Esophagus squamous epithelium (tissue), 5 donors: ENCODE data around the gene PPP1R9A. TPM values are rescaled to one million over a fixed set of nuclear protein-coding genes. Genes with fewer than 3 reads are reported as not detected.
A peak's percentile ranks its signal among the peaks of the same experiment; 100 is the strongest.

Experiments used
- DNase-seq: peaks from one replicate; lab custom pipeline; 2025; lab: John Stamatoyannopoulos, UW
- H3K27ac ChIP-seq, 4 donors: fragments of 200-600 bp; sonication (generic); one replicate each; pipeline ENCODE4 v1.5.1; 2016 to 2019; ENCODE audit warnings: mild to moderate bottlenecking in 1 of 4
- H3K27me3 ChIP-seq, 4 donors: fragments of 200-600 bp; sonication (generic); 1 replicate in 3 of 4; 2 replicates in 1 of 4; pipeline versions ENCODE4 v1.5.1 to v1.6.0; 2017 to 2021; ENCODE audit warnings: antibody characterized with exemption in 1 of 4
- H3K36me3 ChIP-seq, 3 donors: fragments of 200-600 bp; sonication (generic); one replicate each; pipeline ENCODE4 v1.5.1; 2016 to 2019
- H3K4me1 ChIP-seq, 3 donors: fragments of 200-600 bp; sonication (generic); one replicate each; pipeline ENCODE4 v1.5.1; 2017 to 2019
- H3K4me3 ChIP-seq, 4 donors: fragments of 200-600 bp; sonication (generic); 1 replicate in 3 of 4; 2 replicates in 1 of 4; pipeline ENCODE4 v1.5.1; 2016 to 2019; ENCODE audit warnings: mild to moderate bottlenecking in 2 of 4, moderate library complexity in 1 of 4
- H3K9me3 ChIP-seq, 3 donors: fragments of 200-600 bp; sonication (generic); one replicate each; pipeline ENCODE4 v1.5.1; 2016 to 2019
- POLR2A ChIP-seq, 4 donors: fragments of 450-650 bp; IDR thresholded peaks; one replicate each; pipeline ENCODE4 v1.6.1; 2017; ENCODE audit warnings: antibody characterized with exemption in 4 of 4, mild to moderate bottlenecking in 4 of 4, moderate library complexity in 3 of 4
- WGBS, 2 donors: methylation state at CpG; one replicate each; pipeline ENCODE4 v1.1.5; 2018; 5-methylcytosine and 5-hydroxymethylcytosine counted together
- intact Hi-C: fragments of 100-400 bp; cut with DNase I; formaldehyde crosslinking; loops from one replicate; pipeline ENCODE4 v1.15.0; 2022
- total RNA-seq, 4 donors: library from RNA; depleted of rRNA; stranded (reverse); fragments of >200 nt; gene quantifications; one replicate each; pipeline ENCODE4 v1.1.0, GENCODE V29; 2016
- TF ChIP-seq, protein P1 (sequence below), 6 experiments: fragments of 450-650 bp in 4 of 6; fragments of 200-600 bp in 2 of 6; sonication (generic) in 2 of 6; IDR thresholded peaks; one replicate each; pipeline ENCODE4 v1.5.1; 2016 to 2019; ENCODE audit warnings: antibody characterized with exemption in 6 of 6, mild to moderate bottlenecking in 4 of 6, moderate library complexity in 4 of 6
- donor health status: DM: yes; HTN: yes; CAD: no.

PPP1R9A gene
- total RNA-seq, 4 donors from 2014 or later: 0.04 to 6.3 (median 1.0) TPM

DNA sequence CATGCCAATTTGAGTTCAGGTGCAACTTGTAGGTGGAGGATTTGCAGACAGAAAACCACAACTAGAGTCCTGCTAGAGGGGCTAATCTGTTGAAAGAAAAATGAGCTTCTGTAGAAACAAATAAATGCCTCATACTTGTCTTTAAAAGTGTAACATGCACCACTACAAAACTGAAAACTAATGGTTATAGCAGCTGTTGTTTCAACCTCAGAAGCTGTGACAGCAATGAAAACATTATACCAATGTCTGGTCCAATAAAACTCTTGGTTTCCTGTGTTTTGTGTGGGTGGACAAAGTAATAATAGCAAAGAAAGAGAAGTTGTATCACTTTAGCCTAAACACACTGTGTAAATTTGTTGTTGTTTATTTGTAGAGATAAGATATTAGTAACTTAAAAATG is 3.4 kb upstream of the PPP1R9A start:
- intact Hi-C loops: no loop called here
- no peak for DNase-seq
- Histone ChIP-seq H3K9me3 (no peaks in the 10 kb centered on the region), H3K4me3 (no peak overlapping the region), H3K36me3 (no peaks in the 10 kb centered on the region), H3K27me3 (peaks cover 0 to 23% (median 0%) of the 10 kb centered on the region in 4 donors), H3K4me1 (peaks cover 0 to 20% (median 9%) of the 10 kb centered on the region in 3 donors), H3K27ac (no peak overlapping the region)
- TF ChIP-seq, protein P1, sequence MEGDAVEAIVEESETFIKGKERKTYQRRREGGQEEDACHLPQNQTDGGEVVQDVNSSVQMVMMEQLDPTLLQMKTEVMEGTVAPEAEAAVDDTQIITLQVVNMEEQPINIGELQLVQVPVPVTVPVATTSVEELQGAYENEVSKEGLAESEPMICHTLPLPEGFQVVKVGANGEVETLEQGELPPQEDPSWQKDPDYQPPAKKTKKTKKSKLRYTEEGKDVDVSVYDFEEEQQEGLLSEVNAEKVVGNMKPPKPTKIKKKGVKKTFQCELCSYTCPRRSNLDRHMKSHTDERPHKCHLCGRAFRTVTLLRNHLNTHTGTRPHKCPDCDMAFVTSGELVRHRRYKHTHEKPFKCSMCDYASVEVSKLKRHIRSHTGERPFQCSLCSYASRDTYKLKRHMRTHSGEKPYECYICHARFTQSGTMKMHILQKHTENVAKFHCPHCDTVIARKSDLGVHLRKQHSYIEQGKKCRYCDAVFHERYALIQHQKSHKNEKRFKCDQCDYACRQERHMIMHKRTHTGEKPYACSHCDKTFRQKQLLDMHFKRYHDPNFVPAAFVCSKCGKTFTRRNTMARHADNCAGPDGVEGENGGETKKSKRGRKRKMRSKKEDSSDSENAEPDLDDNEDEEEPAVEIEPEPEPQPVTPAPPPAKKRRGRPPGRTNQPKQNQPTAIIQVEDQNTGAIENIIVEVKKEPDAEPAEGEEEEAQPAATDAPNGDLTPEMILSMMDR (IDR thresholded peaks at IDR 0.05): no peak
- TF ChIP-seq POLR2A (IDR thresholded peaks at IDR 0.05): no peak

DNA sequence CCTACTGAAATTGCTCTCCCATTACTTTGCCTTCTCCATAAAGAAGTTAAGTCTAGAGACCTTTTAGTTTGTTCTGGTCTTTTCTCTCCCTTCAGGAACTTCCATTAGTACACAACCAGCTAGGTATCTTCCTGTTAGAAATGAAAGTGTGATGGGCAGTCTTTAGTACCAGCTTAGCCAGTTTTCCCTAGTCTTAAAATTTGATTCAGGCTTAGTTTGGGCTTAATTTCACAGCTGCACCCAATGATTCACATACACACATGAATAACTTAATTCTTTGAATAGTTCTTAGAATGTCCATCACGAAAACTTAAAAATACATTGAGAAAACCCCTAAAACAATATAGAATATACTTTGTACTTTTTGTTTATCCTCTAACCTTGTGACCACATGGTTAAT is 2.4 kb upstream of the PPP1R9A start:
- Histone ChIP-seq H3K27ac (no peak overlapping the region), H3K4me3 (no peak overlapping the region), H3K36me3 (no peaks in the 10 kb centered on the region), H3K4me1 (peaks cover 0 to 24% (median 9%) of the 10 kb centered on the region in 3 donors), H3K9me3 (no peaks in the 10 kb centered on the region), H3K27me3 (peaks cover 0 to 32% (median 0%) of the 10 kb centered on the region in 4 donors)
- DNase-seq: no peak
- TF ChIP-seq POLR2A (IDR thresholded peaks at IDR 0.05): no peak
- TF ChIP-seq, protein P1 (IDR thresholded peaks at IDR 0.05): no peak
- intact Hi-C loops: no loop called here
- 46 to 60% methylated on average over 1 of the region's 1 CpG for WGBS, 2 donors

DNA sequence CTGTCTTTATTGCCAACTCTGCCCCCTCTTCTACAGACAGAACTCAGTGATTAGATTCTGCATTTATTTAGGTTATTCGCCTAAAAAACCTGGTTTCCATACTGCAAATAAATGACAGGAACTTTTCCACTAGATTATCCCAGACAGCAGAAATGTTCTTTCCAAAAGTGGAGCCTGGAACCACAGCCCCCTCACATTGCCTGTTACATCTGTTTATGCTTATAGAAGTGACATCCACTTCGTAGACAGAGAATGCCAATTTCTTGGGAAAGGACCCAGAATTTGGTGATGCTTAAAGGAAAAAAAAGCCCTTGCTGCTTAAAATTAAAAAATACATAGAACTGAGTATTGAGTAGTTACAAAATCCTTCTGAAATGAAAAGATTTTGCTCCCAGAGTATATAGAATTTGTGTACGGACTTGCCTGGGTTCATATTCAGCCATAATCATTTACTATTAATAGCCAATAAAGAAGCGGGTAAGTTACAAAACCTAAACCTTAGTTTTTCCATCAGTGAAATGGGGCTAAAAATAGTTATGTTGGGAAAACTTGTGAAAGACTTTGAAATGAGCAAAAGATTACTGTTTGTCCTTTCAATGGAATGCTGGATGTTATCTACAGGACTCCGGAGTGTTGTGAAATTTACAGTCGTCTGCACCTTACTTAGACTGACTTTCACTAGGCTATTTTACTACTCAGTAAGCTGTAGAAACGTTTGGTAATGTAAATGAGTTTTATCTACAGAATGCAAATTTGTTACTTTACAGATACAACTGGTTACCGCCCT is 1.1 kb upstream of the PPP1R9A start:
- H3K36me3 ChIP-seq: no peaks in the 10 kb centered on the region
- H3K9me3 ChIP-seq: no peaks in the 10 kb centered on the region
- WGBS, 2 donors: 78 to 84% methylated on average over 8 of the region's 8 CpGs
- peaks cover 0 to 41% (median 0%) of the 10 kb centered on the region in 4 donors for H3K27me3 ChIP-seq
- intact Hi-C loops: no loop called here
- DNase-seq: no peak
- H3K27ac ChIP-seq: no peak overlapping the region
- H3K4me3 ChIP-seq: no peak overlapping the region
- peaks cover 0 to 24% (median 9%) of the 10 kb centered on the region in 3 donors for H3K4me1 ChIP-seq
- TF ChIP-seq, protein P1 (IDR thresholded peaks at IDR 0.05): no peak
- TF ChIP-seq POLR2A (IDR thresholded peaks at IDR 0.05): no peak

DNA sequence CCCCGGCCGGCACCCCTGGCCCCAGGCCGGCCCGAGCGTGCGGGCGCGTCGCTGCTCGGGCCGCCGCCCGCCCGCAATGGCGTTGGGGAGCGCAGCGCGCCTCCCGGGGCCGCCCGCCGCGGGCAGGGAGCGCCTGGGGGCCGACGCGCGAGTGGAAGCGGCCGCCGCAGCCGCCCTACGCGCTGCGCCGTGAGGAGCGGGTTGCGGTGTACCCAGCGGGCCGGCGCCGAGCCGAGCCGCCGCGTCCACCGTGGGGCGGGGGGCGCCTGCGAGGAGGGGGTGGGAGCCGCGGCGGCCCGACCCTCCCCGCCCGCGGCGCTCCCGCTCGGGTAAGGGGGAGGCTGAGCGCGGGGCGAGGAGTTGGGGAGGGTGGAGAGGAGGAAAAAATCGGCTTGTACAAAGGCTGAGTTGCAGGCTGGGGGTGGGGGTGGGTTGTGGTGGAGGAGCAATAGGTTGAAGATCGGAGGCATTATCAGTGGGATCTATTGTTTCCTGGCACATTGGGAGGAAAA is 473 bp downstream of the PPP1R9A start:
- Histone ChIP-seq H3K27me3 (peaks cover 0 to 41% (median 0%) of the 10 kb centered on the region in 4 donors), H3K4me1 (peaks cover 0 to 24% (median 9%) of the 10 kb centered on the region in 3 donors), H3K36me3 (no peaks in the 10 kb centered on the region), H3K27ac (peak overlapping the region; percentile 46 to 88 (median 68)), H3K4me3 (peak overlapping the region; percentile 25 to 68 (median 54)), H3K9me3 (no peaks in the 10 kb centered on the region)
- no peak for DNase-seq
- intact Hi-C loops: no loop called here
- WGBS, 2 donors: 0 to 3% methylated on average over 2 of the region's 65 CpGs
- TF ChIP-seq POLR2A (IDR thresholded peaks at IDR 0.05): no peak
- TF ChIP-seq, protein P1 (IDR thresholded peaks at IDR 0.05): no peak
